ENCODE data around the gene IQGAP2.

GRCh38 chr5:76664079-76664478, 261.0 kb downstream of the IQGAP2 start:
- no peak for TF ChIP-seq CTCF (conservative IDR thresholded peaks at IDR 0.05; ENCODE audit: low read length)
- no peak for TF ChIP-seq EZH2phosphoT487 (IDR thresholded peaks at IDR 0.05; ENCODE audit: borderline replicate concordance)
